ENCODE data around the gene DLEC1.

DNA sequence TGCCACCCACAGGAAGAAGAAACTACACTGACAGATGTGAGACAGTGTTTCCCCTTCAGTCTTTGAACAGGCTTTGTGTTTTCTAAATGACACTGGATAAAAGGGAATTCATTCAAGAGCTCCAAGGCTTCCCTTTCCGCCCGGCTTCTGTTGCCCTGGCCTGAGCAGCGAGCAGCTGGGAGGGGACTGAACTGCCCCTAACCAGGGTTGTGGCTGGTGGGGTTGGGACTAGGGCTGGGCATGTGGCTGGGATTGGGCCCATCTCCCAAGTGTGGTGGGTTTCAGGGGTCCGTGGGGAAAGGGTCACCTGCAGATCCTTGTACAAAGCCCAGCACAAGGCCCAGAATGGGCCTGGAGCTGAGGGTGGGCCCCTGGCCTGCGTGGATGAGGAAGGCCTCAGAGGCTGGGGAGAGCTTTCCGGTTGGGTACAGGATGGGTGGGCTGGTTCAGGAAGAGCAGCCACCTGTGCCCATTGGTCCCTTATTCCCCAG, 38.0 kb upstream of the DLEC1 start:
- no peak for TF ChIP-seq EZH2 (IDR thresholded peaks at IDR 0.05; ENCODE audit: borderline replicate concordance, low read depth, low read length, severe bottlenecking)
- TF ChIP-seq, protein P1, sequence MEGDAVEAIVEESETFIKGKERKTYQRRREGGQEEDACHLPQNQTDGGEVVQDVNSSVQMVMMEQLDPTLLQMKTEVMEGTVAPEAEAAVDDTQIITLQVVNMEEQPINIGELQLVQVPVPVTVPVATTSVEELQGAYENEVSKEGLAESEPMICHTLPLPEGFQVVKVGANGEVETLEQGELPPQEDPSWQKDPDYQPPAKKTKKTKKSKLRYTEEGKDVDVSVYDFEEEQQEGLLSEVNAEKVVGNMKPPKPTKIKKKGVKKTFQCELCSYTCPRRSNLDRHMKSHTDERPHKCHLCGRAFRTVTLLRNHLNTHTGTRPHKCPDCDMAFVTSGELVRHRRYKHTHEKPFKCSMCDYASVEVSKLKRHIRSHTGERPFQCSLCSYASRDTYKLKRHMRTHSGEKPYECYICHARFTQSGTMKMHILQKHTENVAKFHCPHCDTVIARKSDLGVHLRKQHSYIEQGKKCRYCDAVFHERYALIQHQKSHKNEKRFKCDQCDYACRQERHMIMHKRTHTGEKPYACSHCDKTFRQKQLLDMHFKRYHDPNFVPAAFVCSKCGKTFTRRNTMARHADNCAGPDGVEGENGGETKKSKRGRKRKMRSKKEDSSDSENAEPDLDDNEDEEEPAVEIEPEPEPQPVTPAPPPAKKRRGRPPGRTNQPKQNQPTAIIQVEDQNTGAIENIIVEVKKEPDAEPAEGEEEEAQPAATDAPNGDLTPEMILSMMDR (IDR thresholded peaks at IDR 0.05; ENCODE audit: borderline replicate concordance, extremely low read depth, low read length, poor library complexity, severe bottlenecking): no peak
